Measurements from ENCODE around the gene KRT83. TPM values are rescaled to one million over a fixed set of nuclear protein-coding genes. Genes with fewer than 3 reads are reported as not detected.

KRT83 gene
- total RNA-seq, 4 donors from 2014 or later, result not detected

DNA sequence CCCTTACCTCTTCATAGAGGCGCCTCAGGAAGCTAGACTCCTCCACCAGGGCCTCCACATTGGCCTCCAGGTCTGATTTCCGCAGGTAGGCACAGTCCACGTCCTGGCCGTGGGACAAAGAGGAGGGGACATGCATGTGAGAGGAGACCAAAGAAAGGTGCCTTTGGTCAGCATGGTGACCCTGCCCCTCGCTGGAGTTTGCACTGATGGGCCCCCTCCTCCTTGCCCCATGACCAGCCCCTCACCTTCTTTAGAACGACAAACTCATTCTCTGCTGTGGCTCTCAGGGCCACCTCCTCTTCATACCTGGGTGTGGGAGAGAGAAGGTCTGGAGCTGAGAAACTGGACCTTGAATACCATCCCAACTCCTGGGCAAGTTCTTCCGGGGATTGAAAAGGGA, 42.9 kb upstream of the KRT83 start:
- TF ChIP-seq, protein P1, sequence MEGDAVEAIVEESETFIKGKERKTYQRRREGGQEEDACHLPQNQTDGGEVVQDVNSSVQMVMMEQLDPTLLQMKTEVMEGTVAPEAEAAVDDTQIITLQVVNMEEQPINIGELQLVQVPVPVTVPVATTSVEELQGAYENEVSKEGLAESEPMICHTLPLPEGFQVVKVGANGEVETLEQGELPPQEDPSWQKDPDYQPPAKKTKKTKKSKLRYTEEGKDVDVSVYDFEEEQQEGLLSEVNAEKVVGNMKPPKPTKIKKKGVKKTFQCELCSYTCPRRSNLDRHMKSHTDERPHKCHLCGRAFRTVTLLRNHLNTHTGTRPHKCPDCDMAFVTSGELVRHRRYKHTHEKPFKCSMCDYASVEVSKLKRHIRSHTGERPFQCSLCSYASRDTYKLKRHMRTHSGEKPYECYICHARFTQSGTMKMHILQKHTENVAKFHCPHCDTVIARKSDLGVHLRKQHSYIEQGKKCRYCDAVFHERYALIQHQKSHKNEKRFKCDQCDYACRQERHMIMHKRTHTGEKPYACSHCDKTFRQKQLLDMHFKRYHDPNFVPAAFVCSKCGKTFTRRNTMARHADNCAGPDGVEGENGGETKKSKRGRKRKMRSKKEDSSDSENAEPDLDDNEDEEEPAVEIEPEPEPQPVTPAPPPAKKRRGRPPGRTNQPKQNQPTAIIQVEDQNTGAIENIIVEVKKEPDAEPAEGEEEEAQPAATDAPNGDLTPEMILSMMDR (IDR thresholded peaks at IDR 0.05; ENCODE audit: low read depth), result no peak

DNA sequence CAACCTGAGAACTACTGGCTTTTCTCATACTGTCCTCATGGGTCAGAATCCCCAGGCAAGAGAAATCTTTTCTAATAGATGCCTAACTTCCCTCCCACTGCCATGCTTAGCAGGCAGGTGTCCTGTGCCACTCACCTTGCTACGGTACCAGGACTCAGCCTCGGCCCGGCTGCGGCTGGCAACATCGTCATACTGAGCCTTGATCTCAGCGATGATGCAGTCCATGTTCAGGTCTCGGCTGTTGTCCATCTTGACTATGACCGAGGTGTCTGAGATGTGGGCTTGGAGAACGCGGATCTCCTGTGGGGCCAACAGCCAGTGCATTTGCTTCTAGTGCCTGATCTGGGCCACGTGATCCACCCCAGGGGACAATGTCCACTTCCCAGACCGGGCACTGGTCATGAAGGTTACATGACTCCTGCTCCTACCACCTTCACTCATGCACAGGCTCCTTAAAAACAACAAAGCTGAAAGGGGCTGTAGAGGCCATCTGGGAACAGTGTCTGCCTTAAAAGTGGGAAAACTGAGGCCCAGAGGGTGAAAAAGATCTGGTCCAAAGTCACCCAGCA, 42.0 kb upstream of the KRT83 start:
- TF ChIP-seq, protein P1 (IDR thresholded peaks at IDR 0.05; ENCODE audit: low read depth), result no peak

DNA sequence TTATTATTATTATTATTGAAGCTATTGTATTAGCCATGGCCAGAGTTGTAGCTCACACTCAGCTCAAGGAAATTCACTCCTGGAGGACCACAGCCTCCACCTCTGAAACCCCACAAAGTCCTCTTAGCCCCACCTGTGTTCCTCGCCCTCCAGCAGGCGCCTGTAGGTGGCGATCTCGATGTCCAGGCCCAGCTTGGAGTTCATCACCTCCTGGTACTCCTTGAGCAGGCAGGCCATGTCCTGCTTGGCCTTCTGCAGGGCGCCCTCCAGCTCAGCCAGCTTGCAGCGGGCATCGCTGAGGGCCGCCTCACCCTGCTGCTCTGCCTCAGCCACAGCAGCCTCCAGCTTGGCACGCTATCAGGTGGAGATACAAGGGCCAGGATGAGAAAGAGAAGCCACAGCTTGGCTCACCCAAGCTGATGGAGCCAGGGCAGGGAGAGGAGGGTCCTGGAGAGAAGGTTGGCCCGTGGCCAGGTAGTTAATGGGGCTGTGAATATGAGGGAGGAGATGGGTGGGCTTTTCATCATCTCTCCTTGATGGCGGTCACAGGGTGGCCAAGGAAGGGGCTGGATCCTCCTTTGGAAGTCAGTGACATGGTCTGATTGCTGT, 41.0 kb upstream of the KRT83 start:
- TF ChIP-seq, protein P1 (IDR thresholded peaks at IDR 0.05; ENCODE audit: low read depth), result no peak

DNA sequence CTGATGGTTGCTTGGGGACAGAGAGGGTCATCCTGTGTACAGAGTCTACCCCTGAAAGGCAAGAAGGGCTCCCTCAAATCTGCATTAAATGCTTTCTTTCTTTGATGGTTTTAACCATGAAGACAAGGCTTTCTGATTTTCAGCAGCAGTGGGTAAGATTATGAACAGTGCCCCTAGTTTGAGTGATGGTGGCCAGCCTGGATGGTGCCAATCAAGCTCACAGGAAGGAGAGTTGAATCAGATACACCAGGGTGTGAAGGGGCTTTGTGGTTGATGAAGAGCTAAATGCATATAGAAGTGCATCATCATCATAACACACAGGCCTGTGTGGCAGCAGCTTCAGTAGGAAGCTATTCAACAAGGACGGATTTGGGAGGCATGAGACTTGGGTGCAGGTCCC, 40.4 kb upstream of the KRT83 start:
- TF ChIP-seq, protein P1 (IDR thresholded peaks at IDR 0.05; ENCODE audit: low read depth), result no peak

DNA sequence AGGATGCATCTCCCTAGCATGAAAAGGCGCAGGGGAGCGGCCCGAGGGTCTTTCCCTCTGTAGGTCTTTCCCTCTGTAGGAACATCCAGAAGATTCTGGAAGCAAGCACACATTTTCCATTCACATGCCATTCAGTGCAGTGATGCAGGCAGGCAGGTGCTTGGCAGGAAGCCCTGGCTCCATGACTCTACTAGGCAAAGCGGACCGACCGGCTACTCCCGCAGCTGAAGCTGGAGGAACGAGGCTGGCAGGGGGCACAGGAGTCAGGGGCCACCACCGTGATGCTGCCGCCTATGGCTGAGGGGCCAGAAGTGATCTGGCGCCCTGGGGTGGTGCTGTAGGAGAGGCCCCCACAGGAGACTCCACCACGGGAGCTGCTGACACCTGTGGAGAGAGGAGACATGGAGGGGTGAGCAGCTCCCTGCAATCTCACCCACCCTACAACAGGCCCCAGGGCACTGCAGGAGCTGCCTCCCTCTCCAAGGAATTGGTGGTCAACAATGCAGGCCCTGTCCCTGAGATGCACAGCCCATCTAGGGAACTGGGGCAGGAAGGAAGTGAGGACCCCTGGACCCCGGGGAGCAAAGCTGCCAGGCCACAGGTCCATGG, 39.6 kb upstream of the KRT83 start:
- TF ChIP-seq, protein P1 (IDR thresholded peaks at IDR 0.05; ENCODE audit: low read depth), result no peak

DNA sequence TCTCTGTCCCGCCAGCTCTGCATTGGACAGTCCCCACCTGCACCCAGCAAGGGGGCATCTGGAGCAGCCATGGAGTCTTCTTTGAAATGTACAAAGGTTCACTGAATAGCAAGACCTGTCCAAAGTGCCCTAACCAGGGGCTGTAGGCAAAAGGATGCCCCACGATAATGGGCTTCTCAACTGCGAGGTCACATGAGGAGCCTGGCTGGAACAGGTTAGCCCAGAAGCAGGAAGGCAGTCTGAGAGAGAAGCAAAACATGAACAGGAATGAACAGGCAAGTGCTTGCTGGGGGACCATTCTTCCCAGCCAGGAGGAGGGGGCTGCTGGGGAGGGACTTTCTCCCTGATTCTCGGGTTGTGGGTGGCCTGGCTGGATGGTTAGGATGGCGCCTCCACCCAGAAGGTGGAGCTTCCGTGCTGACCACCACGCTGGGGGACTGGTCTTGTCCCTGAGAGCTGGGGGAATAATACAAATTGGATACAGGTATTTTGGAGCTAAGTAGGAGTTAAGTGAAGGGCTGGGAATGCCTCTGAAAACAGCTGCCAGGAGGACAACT, 39.0 kb upstream of the KRT83 start:
- TF ChIP-seq, protein P1 (IDR thresholded peaks at IDR 0.05; ENCODE audit: low read depth), result no peak

DNA sequence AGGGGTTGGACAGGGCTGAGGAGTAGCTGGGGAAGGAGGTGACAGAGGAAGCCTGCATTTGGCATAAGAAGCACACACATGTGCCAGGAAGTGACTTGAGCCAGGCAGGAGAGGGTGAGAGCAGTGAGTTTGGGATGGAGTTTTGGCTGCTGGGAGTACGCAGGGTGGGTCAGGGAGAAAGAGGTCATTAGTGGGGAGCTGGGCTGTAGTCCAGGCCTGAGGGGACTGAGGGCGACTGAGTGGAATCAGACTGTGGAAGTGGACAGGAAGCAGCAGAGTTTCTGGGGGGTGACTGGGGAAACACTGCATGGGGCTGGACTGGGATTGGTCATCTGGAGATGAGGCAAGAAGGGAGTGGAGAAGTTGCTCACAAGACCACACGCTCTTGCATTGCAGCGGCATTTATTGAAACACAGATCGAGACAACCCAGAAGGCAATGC, 38.4 kb upstream of the KRT83 start:
- TF ChIP-seq, protein P1 (IDR thresholded peaks at IDR 0.05; ENCODE audit: low read depth), result no peak

Data from subcutaneous adipose tissue (tissue), 4 donors.